NCI-H748 treated with DMSO at 0.1 percent for 48 hours (cell line): ENCODE measurements around the gene GPX6.
A peak's percentile ranks its signal among the peaks of the same experiment; 100 is the strongest.
"Not testable (repeated sequence)": the region's sequence is repeated elsewhere in the genome, so short reads cannot be mapped to it uniquely, and the experiment has no call there.

Source experiments
- DNase-seq: peaks from one replicate; lab custom pipeline; 2025; lab: John Stamatoyannopoulos, UW

The GPX6 gene

DNA sequence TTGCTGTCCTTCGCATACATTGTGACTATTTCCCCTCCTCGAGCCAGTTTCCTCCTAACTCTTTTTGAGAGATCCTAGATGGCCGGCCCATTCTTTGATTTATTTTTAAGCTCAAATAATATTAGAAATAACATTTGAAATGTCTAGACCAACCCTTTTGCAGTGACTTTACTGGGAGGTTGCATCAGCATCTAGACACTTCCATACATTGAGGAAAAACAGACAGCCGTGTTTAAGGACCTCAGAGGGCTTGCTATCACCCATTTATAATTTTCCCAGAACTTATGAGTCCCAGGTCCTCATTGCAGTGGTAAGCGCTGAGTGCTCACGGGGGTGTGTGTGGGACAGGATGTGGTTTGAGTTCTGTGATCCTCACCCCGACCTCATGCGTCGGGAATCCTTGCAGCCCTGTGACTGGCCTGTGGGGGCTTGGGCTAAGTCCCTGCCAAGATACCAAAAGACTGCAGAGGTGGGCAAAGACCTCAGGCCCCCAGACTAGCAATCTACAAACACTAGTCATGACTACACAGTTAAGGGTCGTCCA is 10.0 kb upstream of the GPX6 start, which contains the start of gene GPX5:
GPX5 (plus strand) TSS at position 386 of the 544 bp plus-strand sequence; CDS start at position 519, 133 bp downstream.
- no peak for DNase-seq

GRCh38 chr6:28523241-28523622 is 7.6 kb upstream of the GPX6 start:
- DNase-seq: no peak

- DNase-seq: no peak
Observed at GRCh38 chr6:28522594-28523240, 7.1 kb upstream of the GPX6 start.

DNA sequence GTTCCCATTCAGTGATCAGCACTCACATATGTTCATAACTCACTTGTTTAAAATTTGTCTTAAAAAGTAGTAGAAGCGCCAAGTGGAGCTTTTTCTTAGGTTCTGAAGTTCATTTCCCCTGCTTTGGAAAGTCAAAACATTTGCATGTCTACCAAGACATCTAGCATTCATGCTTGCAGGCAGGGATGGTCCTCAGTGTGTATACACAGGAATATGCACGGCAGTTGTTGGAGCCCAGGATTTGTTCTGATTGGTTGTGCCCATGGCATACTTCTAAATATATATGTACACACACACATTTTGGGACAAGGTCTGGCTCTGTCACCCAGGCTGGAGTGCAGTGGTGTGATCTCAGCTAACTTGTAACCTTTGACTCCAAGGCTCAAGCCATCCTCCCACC is 2.4 kb upstream of the GPX6 start:
- DNase-seq: no peak

GRCh38 chr6:28512387-28512786 is 3.2 kb downstream of the GPX6 start:
- DNase-seq: not testable (repeated sequence)

DNA sequence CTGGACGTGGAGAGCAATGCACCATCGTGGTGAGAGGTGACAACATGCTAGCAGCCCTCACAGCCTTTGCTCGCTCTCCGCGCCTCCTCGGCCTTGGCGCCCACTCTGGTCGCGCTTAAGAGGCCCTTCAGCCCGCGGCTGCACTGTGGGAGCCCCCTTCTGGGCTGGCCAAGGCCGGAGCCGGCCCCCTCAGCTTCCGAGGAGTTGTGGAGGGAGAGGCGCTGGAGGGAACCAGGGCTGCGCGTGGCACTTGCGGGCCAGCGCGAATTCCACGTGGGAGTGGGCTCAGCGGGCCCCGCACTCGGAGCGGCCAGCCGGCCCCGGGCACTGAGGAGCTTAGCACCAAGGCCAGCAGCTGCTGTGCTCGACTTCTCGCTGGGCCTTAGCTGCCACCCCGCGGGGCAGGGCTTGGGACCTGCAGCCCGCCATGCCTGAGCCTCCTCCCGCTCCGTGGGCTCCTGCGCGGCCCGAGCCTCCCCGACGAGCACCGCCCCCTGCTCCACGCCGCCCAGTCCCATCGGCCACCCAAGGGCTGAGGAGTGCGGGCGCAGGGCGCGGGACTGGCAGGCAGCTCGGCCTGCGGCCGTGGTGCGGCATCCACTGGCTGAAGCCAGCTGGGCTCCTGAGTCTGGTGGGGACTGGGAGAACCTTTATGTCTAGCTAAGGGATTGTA is 3.8 kb downstream of the GPX6 start:
- DNase-seq: no peak

DNA sequence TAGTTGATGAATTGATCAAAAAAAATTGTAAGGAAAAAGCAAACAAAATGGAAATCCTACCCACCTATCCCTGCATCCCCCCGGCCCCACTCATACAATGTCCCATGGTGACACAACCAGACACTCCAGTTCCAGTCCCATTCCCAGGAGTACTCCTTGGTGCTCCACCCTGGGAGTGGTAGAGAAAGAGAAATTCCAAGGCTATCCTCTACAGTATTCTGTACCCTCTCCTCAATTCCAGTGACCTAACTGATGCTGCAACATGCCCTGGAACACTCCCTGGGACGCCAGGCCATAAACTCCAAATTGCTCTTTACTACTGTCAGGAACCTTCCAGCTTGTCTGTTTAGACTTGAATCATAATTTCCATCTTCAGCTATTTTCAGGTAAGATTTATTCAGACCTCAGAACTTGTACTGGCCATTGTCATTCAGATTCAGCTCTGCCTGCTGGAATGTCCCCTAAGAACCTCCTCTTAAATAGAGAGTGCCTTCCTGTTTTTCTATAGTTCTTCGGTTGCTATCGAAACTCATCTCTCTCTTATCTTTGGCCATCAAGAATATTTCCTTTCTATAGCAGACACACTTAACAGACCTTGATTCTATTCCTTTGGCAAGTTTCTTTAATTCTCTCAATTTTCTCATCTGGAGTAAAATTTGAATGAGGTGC is 8.7 kb downstream of the GPX6 start:
- no peak for DNase-seq

DNA sequence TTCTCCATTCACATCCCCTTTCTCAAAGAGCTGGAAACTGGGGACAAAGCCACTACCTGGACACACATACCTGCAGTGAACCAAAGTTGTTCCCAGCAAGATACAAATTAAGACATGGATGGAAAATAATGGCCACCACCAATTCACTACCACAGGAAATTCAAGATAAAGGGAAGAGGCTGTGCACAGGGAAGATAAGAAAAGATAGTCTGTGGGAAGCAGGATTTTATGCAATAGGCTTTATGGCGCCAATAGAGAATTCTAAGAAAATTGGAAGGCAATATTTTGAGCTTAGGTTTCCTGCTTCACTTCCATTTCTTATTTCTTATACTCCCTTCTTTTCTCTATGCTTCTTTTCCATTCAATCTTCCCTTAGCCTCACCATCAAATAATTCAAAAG is 9.9 kb downstream of the GPX6 start:
- no peak for DNase-seq

- not testable (repeated sequence) for DNase-seq
Observed at GRCh38 chr6:28502709-28503305, 12.8 kb downstream of the GPX6 start.

- not testable (repeated sequence) for DNase-seq
Observed at GRCh38 chr6:28502136-28502535, 13.5 kb downstream of the GPX6 start.

GRCh38 chr6:28501259-28501658 is 14.3 kb downstream of the GPX6 start:
- no peak for DNase-seq

DNA sequence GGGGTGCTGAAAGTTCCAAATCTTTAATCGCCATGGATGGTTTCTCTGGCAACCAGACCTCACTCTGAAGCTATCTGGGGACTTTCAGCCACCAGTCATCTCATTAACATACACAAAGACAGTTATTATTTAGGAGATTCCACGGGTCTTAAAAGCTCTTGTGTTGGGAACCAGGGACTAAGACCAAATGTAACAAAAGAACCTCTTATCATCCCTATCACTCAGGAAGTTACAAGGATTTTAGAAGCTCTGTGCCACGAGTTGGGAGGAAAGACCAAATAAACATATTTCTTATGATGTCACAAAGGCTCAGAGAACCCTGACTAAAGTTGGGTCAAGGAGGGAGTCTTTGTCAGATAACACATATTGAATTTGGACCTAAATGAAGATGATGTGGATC is 17.7 kb downstream of the GPX6 start:
- DNase-seq: no peak

GRCh38 chr6:28497306-28497705 is 18.3 kb downstream of the GPX6 start:
- no peak for DNase-seq

DNA sequence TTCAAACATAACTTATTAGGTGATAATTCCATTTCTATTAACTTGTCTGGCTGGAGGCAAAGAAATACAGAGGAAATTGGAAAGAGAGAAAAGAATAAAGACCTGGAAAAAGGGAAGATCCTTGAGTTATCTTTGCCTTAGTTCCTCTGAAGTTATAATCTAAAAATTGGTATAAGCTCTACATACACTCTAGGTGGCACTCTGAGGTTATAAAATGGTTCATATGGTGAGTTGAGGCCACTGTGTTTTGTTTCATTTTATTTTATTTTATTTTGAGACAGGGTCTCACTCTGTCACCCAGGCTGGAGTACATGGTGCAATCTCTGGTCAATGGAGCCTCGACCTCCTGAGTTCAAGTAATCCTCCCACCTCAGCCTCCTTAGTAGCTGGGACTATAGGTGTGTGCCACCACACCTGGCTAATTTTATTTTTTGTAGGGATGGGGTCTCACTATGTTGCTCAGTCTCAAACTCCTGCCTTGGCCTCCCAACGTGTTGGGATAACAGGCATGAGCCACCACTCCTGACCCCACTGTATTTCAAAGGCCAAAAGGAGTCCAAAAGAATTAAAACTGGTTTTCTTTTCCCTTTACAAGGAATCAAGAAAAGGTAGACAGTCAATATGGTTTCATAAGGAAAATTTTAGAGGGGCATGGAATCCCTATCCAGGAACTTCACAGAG is 19.4 kb downstream of the GPX6 start:
- DNase-seq: peak; percentile 15

- DNase-seq: no peak
Observed at GRCh38 chr6:28491984-28492317, 23.6 kb downstream of the GPX6 start.

DNA sequence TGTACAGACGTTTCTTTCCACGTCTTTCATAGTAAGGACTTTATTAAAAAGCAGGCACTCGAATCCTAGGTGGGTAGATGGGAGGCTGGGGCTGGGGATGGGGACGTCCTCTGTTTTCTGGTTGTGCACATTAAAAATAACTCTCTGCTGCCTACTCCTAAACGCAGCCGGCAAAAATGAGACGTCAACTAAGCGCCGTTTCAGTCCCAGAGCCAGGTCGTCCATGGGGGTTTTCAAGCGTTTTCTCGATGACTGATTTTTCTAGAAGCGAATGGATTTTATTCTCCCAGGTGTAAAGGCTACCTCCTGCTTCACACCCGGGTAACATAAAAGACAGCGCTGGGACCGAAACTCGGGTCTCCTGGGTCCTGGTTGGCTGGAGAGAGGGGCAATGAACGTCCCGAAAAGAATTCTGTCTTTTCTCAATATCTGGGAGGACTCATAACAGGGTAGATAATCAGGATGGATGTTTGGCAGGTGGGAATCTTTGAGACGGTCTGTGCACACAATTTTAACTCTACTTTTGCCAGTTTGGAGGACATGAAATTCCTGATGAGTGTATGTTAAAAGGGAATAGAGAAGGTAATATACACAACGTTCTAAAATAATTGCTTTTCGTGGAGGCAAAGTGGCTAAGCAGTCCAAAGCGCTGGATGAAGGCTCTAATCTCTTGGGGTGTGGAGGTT is 25.2 kb downstream of the GPX6 start:
- no peak for DNase-seq

DNA sequence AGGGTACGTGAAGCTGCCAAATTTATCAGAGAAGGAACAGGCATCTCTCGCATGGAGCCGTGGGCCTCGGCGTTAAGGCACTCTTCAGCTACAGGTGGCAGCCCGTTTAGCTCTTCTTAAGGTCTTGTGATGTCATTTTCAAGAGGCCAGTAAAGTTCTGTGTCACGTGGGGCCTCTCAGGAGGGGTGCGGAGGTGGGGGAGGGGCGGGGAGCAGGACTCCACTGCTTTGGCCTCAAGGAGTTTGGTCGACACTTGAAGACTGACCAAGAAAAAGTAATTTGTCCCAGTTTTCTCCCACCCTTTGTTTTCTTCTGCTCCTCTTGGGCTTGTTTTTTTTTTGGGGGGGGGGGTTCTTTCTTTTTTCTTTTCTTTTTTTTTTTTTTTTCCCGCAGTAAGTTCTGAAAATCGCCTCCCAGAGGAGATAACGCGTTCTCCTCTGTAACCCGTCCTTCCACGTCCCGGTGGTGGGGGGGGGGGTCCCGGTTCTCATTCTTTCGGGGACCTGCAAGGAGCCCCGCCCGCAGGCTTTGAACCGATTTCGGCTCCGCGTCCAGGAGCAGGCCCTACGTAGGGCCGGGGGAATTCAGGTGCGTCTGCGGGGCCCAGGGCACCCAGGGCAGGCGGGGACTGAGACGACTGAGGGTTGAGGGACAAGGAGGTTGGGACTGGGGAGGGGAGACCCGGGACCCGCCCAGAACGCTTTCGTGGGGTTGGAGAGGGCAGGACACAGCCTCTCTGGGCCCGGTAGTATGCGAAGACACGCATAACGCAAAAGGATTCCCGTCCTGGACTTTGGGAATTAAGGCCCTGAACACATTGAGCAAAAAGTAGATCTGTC is 26.0 kb downstream of the GPX6 start:
- DNase-seq: no peak

DNA sequence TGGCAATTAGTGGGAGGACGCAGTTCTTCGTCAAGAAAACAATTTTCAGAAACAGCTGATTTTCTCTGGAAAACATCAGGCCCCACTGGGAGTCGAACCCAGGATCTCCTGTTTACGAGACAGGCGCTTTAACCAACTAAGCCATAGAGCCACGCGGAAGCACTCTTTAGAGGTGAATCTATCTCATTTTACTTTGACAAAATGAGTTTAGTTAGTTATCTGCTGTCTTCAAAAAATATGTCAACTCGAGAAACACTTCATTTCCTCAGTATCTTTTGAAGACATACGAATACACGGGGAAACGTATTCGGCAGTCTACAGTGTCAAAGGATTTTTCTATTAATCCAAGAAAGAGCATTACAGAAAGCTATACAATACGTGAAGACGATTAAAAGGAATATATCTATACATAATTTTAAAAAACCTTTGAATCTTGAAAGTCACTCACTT is 26.7 kb downstream of the GPX6 start:
- no peak for DNase-seq

GRCh38 chr6:28486988-28487742 is 28.4 kb downstream of the GPX6 start:
- no peak for DNase-seq

DNA sequence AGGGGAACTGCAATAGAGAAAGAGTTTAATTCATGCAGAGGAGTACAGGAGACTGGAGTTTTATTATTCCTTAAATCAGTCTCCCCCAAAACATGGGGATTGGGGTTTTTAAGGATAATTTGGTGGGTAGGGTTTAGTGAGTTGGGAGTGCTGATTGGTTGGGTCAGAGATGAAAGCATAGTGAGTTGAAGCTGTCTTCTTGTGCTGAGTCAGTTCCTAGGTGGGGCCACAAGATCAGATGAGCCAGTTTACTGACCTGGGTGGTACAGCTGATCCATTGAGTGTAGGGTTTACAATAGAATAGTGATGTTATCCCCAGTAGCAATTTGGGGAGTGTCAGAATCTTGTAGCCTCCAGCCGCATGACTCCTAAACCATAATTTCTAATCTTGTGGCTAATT is 29.1 kb downstream of the GPX6 start:
- no peak for DNase-seq
